ENCODE data around the gene SELP. TPM values are rescaled to one million over a fixed set of nuclear protein-coding genes. Genes with fewer than 3 reads are reported as not detected.

Gene SELP
- total and polyA plus RNA-seq, 2 of the 8 experiments (the other 6 are each of a cell fraction or from before 2014, with no cell fraction given) = not detected

DNA sequence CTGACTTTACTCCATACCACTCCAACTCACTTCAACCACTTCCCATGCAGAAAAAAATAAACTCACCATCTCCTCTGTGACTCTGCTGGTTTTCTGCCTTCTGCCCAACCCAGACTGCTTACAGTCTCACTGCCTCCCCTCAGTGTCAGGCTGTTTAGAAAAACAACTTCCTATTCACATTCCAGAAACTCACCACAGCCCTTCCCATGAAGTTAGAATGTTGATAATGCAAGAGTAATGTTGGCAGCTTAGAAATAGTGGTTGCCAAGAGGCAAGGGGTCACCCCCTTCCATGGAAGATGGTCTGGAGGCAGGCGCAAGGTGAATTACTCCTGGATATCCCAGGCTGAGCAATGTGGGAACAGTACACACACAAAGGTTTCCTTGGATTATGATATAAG lies at the start of gene SELP (continued):
- TF ChIP-seq CHD2 (IDR thresholded peaks at IDR 0.05; ENCODE audit: low read length) (no peak), POU5F1 (IDR thresholded peaks at IDR 0.05; ENCODE audit: low read depth, low read length) (no peak), SIN3A (conservative IDR thresholded peaks at IDR 0.05 in 1 of 2, IDR thresholded peaks at IDR 0.05 in 1 of 2; ENCODE audit: low read depth in 1 of 2, low read length in 2 of 2) (no peak)
